Stimulated activated CD8-positive, alpha-beta memory T cell treated with anti-CD3 and anti-CD28 coated beads, Interleukin-4, amount 100 ng/mL, for 48 hours (primary cell): ENCODE measurements around the gene RNASE13.
A peak's percentile ranks its signal among the peaks of the same experiment; 100 is the strongest.
"Not testable (repeated sequence)": the region's sequence is repeated elsewhere in the genome, so short reads cannot be mapped to it uniquely, and the experiment has no call there.

ENCODE experiments used
- DNase-seq: peaks from one replicate; pipeline ENCODE4 v3.0.0-alpha.2; 2020

Gene RNASE13

GRCh38 chr14:21040941-21041340 lies 6.3 kb upstream of the RNASE13 start:
- DNase-seq, result not testable (repeated sequence)

- no peak for DNase-seq
These were observed 5.8 kb upstream of the RNASE13 start for GRCh38 chr14:21040370-21040925.

DNA sequence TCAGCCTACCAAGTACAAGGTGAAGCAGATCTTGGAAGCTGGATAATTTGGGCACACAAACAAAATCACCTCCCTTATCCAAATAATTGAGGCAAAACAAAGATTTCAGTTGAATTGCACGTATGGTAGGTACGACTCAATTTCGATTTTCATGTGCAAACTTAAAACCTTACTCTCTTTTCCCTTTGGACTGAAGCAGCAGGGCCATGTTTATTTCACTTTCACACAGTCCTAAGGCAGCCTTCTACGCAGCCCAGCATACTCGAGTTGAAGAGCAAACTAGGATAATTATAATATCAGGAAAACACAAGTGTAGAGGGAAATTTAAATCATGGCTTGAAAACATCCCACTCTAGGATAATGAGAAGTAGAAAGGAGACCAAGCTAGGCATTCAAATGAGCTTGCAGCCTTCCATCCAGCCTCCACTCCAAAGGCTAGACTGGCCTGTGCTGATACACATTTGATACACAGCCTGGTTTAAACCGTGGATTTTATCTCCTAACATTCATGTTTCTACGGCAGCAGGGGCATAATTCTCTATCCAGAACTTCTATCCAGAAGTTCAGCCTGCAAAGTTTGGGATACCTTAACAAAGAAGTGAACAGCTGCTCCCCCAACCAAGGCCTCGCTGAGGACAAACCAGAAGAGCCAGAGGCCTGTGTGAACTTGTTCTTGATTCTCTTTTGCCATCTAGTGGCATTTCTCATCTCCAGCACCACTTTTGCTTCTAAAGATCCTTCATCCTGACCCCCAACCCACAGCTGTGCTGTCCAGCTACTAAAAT lies 5.2 kb upstream of the RNASE13 start:
- no peak for DNase-seq

DNA sequence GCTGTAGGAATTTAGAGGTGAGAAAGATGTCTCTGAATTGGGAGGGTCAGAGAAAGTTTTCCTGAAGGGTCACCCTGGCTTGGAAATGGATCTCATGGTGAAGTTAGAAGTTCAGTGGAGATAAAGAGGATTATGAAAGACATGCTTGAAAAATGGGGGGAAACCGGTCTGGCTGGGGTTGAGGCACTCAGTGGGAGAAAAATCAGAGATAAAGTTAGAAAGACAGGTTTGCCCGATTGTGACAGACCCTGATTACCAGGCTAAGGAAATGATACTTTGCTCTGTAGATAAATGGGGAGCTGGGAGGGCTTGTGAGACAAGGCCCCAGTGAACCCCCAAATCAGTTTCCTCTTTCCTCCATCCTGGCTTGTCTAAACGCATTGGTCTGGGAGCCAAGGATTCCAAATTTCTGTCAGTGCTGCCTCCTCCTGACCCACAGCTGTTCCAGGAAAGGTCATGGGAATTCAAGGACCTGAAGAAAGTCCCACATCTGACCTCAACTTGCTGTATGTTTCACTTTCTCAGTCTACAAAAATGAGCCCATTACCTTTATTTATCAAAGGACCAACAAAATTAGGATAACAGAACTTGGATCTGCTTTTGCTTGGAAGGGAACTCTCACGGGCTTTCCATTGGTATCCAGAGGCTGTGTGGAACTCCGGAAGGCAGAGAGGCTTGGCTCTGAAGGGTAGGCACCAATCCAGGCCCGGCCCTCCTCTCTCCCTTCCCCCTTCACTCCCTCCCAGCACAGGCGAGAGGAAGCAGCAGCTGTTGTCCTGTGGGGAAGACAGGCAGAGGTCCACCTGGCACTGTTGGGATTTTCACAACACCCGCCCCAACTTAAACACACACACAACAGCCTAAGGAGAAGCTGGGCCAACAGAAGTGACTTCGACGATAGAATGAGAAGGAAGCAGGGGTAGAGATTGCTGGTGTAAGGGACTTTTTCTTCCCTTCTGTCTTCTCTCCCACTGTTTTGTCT lies 4.1 kb upstream of the RNASE13 start:
- no peak for DNase-seq

- DNase-seq, result no peak
These were observed 2.5 kb upstream of the RNASE13 start for GRCh38 chr14:21037156-21037555.

GRCh38 chr14:21036751-21037150 lies 2.1 kb upstream of the RNASE13 start:
- no peak for DNase-seq

DNA sequence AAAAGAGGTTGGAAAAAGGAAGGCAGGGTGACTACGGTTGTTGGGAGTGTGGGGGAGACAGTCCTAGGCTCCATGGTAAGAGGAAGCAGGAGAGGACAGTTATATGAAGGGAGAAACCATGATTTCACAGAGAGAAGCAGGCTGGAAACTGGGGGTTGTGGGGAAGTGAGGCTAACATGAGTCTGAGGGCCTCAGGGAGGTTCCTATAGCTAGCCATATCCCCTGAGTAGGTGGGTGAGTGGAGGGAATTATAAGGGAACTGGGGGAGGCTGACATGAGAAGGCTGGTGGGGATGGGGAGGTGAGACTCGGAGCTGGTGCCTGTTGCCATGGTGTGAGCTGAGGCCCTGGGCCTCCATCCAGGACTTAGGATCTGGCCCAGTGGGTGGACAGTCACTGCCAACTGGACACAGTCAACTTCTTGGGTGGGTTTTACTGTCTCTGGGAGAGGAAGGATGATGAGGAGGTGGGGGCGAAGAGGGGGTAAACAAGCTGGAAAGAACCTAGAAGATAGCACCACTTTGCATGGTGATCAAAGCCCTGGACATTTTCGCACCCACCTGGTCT lies 1.4 kb downstream of the RNASE13 start:
- DNase-seq, result no peak

- no peak for DNase-seq
These were observed 2.1 kb downstream of the RNASE13 start for GRCh38 chr14:21032326-21033132.

DNA sequence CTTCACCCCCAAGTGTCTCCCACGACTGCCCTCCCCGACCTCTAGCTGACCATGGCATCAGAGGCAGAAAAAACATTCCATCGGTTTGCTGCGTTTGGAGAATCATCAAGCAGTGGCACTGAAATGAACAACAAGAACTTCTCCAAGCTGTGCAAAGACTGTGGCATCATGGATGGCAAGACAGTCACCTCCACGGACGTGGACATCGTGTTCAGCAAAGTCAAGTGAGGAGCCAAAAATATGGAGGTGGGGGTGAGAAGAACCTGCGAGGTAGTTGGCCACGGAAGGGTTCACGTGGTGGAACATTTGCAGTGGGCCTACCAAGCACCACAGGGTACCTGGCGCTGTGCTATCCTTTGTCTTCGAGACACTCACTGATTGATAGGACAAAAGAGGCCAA lies 4.1 kb downstream of the RNASE13 start:
- no peak for DNase-seq

DNA sequence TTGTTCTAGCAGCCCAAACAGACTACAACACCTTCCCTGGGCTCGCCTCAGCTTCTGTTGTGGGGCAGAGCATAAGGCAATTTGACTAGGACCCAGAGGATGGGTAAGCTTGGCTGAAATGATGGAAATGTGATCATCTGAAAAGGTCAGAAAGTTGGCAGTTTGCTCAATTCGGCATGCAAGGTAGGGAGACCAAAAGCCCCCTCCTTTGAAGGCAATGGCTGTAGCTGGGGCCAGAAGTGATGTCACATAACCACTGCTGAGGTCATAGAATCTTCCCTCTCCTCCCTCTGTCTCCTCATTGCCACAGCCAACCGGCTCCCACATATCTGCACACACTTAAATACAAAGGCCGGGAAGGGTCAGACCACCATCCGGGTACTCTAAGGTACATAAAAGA lies 4.7 kb downstream of the RNASE13 start, which contains the start of gene TPPP2:
TSS of gene TPPP2 (plus strand) at position 301 of the 400 bp plus-strand sequence. CDS start 365 bp downstream, outside the sequence.
- DNase-seq, result no peak

DNA sequence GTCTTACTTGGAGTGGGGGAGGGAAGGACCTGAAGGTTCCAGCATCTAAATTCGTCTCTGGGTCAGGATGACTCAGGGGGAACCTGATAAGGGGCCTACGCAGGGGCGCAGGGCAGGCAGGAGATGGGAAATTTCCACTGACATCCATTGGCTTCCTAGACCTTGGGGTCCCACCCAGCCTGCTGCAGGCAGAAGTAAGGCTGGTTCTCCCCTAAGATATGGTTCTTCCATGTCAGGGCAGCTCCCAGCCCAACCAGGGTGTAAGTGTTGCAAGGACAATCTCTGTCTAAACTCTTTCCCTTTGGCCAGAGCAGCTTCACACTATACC lies 7.7 kb downstream of the RNASE13 start:
- no peak for DNase-seq

GRCh38 chr14:21026274-21026987 lies 8.2 kb downstream of the RNASE13 start:
- DNase-seq, result no peak

- no peak for DNase-seq
These were observed 9.0 kb downstream of the RNASE13 start for GRCh38 chr14:21025371-21026273.

DNA sequence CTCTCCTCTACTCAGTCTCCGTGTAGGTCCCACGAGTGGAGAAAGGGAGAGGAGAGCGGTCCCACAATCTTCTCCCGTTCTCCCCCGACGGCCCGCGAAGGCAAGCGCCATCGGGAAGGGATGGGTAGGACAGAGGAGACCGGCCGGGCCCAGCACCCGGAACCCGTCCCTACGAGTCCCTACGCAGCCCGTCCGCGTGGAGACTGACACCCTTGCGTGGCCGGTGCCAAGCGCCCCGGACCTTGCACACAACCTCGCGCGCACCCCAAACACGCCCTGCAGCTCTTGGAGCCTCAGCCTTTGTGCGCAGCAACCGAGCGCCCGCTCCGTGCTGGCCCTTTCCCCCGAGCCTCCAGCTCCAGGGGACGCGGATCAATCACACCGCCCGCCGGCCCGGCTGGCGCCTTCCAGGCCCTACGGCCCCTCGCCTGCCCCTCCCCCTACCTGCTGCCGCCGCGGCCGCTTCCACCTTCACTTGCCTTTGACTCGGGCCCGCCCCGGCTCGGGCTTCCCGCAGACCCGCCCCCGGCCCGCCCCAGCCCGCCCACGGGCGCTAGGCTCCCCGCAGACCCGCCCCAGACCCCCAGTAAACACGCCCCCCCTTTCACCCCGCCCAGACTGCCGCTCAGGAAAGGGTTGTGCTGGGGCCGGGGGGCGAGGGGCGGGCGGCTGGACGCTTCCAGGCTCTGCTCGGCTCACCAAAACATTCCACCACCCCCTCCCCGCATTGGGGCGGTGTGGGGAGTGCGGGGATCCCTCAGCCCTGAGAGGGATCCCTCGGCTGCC lies 9.8 kb downstream of the RNASE13 start, which contains the start of gene NDRG2:
TSS of gene NDRG2 (minus strand) at position 477 of the 786 bp plus-strand sequence. CDS start 1,746 bp downstream, outside the sequence.
- DNase-seq, result peak; percentile 72

GRCh38 chr14:21023817-21024584 lies 10.6 kb downstream of the RNASE13 start:
- no peak for DNase-seq

DNA sequence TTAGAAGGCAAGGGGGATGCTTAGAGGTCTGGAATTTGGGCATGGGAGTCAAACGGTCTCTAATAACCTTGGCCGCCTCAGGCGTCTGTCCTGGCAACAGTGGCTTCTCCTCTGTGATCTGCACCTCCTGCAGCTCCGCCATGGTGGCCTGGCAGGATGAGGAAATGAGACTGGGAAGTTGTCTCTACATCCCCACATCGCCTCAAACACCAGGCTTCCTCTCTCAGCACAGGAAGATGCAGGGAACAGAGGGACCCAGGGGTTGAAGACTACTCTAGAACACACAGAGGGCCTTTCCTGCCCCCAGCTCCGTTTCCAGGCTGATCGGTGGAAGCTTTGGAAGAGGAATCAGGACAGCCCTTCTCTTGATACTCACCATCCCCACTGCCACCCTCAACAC lies 11.4 kb downstream of the RNASE13 start:
- DNase-seq, result no peak

DNA sequence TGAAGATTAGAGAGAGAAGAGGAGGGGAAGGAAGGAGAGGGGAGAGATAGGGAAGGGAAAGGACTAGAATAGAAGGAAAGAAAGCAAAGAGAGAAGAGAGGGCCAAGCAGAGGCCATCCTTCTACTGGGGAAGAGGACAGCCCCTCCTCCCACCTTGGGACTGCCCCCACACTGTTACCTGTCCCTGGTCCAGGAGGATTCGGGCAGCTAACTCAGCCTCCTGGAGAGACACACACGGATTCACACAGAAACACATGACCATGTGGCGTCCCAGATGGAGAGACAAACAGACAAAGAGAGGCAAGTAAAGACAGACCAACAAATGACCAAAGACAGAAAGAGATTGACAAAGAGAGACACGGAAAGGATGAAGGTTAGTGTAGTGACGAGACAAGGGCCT lies 11.9 kb downstream of the RNASE13 start:
- DNase-seq, result no peak

DNA sequence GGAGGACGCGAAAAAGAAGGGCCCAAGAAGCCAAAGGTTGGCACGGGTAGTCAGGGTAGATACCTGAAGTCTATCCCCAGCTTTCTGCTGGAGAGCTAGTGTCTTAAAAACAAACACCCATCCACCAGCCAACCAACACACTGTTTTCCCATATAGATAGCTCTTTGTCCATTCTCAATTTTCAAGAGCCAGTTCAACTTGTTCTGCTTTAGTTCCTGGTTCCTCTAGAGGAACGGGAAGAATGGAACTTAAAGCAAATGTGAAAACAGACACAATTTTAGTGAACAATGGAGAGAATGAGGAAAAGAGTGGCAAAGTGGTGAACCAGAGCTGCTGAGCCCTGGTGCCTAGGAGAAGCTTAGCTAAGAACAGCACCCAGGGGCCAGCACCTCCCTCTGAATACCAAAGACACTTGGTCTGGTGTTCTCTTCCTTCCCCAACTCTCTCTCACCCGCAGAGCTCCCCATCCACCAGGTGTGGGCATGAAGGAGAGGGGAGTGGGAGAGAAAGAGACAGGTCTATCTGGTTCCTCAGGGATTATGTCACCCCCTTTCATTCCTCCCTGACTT lies 13.5 kb downstream of the RNASE13 start:
- DNase-seq, result no peak
